GM23338 (cell line): ENCODE data around the gene SLC17A6. TPM values are rescaled to one million over a fixed set of nuclear protein-coding genes. Genes with fewer than 3 reads are reported as not detected.
A peak's percentile ranks its signal among the peaks of the same experiment; 100 is the strongest.

ENCODE experiments used
- ATAC-seq: fragments of 200-7000 bp; cut with Tn5 transposase; 3 replicates; pipeline ENCODE4 v1.9.1; 2020
- DNase-seq: peaks from one replicate; pipeline ENCODE4 v3.0.0-alpha.2; 2015; ENCODE audit warnings: low spot score
- H2AFZ ChIP-seq: fragments of 200-600 bp; sonication (generic); 2 replicates; pipeline ENCODE4 v1.8.0; 2016; ENCODE audit warnings: antibody characterized with exemption, mild to moderate bottlenecking, moderate library complexity
- H3F3A ChIP-seq: fragments of 200-600 bp; sonication (generic); replicated peaks from 2 replicates; pipeline ENCODE4 v1.8.0; 2017; ENCODE audit warnings: antibody characterized with exemption, mixed run types, low read depth
- H3K27ac ChIP-seq: fragments of 200-600 bp; sonication (generic); 2 replicates; pipeline ENCODE4 v1.6.1; 2016; ENCODE audit warnings: low read depth
- H3K27me3 ChIP-seq: fragments of 200-600 bp; sonication (generic); 2 replicates; pipeline ENCODE4 v1.8.0; 2016; ENCODE audit warnings: mild to moderate bottlenecking, mixed run types, moderate library complexity; ENCODE audit not compliant: insufficient read depth
- H3K36me3 ChIP-seq: fragments of 200-600 bp; sonication (generic); 2 replicates; pipeline ENCODE4 v1.8.0; 2016; ENCODE audit warnings: mild to moderate bottlenecking; ENCODE audit not compliant: insufficient read depth
- H3K4me1 ChIP-seq: fragments of 200-600 bp; sonication (generic); 2 replicates; pipeline ENCODE4 v1.8.0; 2016; ENCODE audit warnings: mild to moderate bottlenecking, moderate library complexity; ENCODE audit not compliant: insufficient read depth
- H3K4me2 ChIP-seq: fragments of 200-600 bp; sonication (generic); 2 replicates; pipeline ENCODE4 v1.7.1; 2017; ENCODE audit warnings: mixed run types
- H3K4me3 ChIP-seq: fragments of 200-600 bp; sonication (generic); 2 replicates; pipeline ENCODE4 v1.6.1; 2016; ENCODE audit warnings: mixed run types
- H3K79me2 ChIP-seq: fragments of 200-600 bp; sonication (generic); replicated peaks from 2 replicates; pipeline ENCODE4 v1.8.0; 2017; ENCODE audit warnings: mild to moderate bottlenecking; ENCODE audit not compliant: insufficient read depth
- H3K9me2 ChIP-seq: fragments of 200-600 bp; sonication (generic); 2 replicates; pipeline ENCODE4 v1.8.0; 2017; ENCODE audit not compliant: insufficient read depth
- H4K20me1 ChIP-seq: fragments of 200-600 bp; sonication (generic); replicated peaks from 2 replicates; pipeline ENCODE4 v1.8.0; 2017; ENCODE audit warnings: mild to moderate bottlenecking; ENCODE audit not compliant: insufficient read depth
- H3K27ac Mint-ChIP-seq: 2 replicates; pipeline ENCODE4 v1.8.0; 2020; ENCODE audit warnings: inconsistent platforms, mild to moderate bottlenecking, moderate library complexity, mixed read lengths
- H3K27me3 Mint-ChIP-seq: 3 replicates; pipeline ENCODE4 v1.8.0; 2022; ENCODE audit warnings: low read depth, mild to moderate bottlenecking, moderate library complexity, mixed read lengths, inconsistent platforms; ENCODE audit not compliant: insufficient read depth, poor library complexity
- H3K36me3 Mint-ChIP-seq: 3 replicates; pipeline ENCODE4 v1.8.0; 2021; ENCODE audit warnings: low read depth, mild to moderate bottlenecking, inconsistent platforms, moderate library complexity, mixed read lengths
- H3K4me1 Mint-ChIP-seq: 3 replicates; pipeline ENCODE4 v1.8.0; 2020; ENCODE audit warnings: mild to moderate bottlenecking, inconsistent platforms, mixed read lengths
- H3K4me3 Mint-ChIP-seq: 3 replicates; pipeline ENCODE4 v1.8.0; 2021; ENCODE audit warnings: moderate library complexity, mild to moderate bottlenecking, inconsistent platforms, mixed read lengths
- H3K9me3 Mint-ChIP-seq: 3 replicates; pipeline ENCODE4 v1.8.0; 2020; ENCODE audit warnings: moderate library complexity, mild to moderate bottlenecking, inconsistent platforms, mixed read lengths
- CREB1 ChIP-seq: fragments of 250-450 bp; sonication (Bioruptor Pico); IDR thresholded peaks from 2 replicates; pipeline ENCODE4 v1.5.0; 2020; ENCODE audit warnings: low read depth, mild to moderate bottlenecking, moderate library complexity
- EZH2 ChIP-seq: fragments of 200-600 bp; sonication (generic); IDR thresholded peaks from one replicate; pipeline ENCODE4 v1.8.0; 2017; ENCODE audit warnings: antibody characterized with exemption, mild to moderate bottlenecking, low read depth; ENCODE audit not compliant: unreplicated experiment
- EZH2phosphoT487 ChIP-seq: fragments of 200-600 bp; sonication (generic); IDR thresholded peaks from one replicate; pipeline ENCODE4 v1.8.1; 2018; ENCODE audit warnings: antibody characterized with exemption; ENCODE audit not compliant: unreplicated experiment
- JUNB ChIP-seq: IDR thresholded peaks from one replicate; pipeline ENCODE4 v1.6.1; 2016; ENCODE audit warnings: antibody characterized with exemption; ENCODE audit not compliant: unreplicated experiment
- NANOG ChIP-seq: IDR thresholded peaks from 2 replicates; pipeline ENCODE4 v1.6.1; 2016; ENCODE audit warnings: antibody characterized with exemption, borderline replicate concordance
- POLR2AphosphoS5 ChIP-seq: IDR thresholded peaks from 2 replicates; pipeline ENCODE4 v1.6.1; 2016; ENCODE audit warnings: antibody characterized with exemption, low read depth
- STAT1 ChIP-seq: IDR thresholded peaks from one replicate; pipeline ENCODE4 v1.6.1; 2016; ENCODE audit warnings: antibody characterized with exemption; ENCODE audit not compliant: unreplicated experiment
- ZNF331 ChIP-seq: fragments of 250-450 bp; sonication (Bioruptor Pico); IDR thresholded peaks from 2 replicates; pipeline ENCODE4 v1.5.0; 2020; ENCODE audit warnings: low read depth, mild to moderate bottlenecking, moderate library complexity
- polyA plus RNA-seq: library from polyadenylated mRNA; unstranded; fragments of >200 nt; fragmentation: Nextera tagmentation; extraction: Ambion mirVana; gene quantifications from 2 replicates; pipeline ENCODE4 v1.2.1, GENCODE V29; 2016
- total RNA-seq: library from RNA; depleted of rRNA; stranded (reverse); fragments of >200 nt; shearing (Covaris generic); gene quantifications from 2 replicates; pipeline ENCODE4 v1.2.3, GENCODE V29; 2014
- TF ChIP-seq, protein P1 (sequence below), 2 experiments: fragments of 200-600 bp in 1 of 2; sonication (generic) in 1 of 2; conservative IDR thresholded peaks; 2 replicates each; pipeline versions ENCODE4 v1.5.1 to v1.6.1; 2016 to 2017; ENCODE audit warnings: antibody characterized with exemption in 2 of 2, low read depth in 2 of 2, mild to moderate bottlenecking in 2 of 2, moderate library complexity in 1 of 2
- TF ChIP-seq, protein P2 (sequence below): fragments of 250-450 bp; sonication (Bioruptor Pico); IDR thresholded peaks from 2 replicates; pipeline ENCODE4 v1.5.0; 2020; ENCODE audit warnings: mild to moderate bottlenecking, moderate library complexity
- TF ChIP-seq, protein P3 (sequence below): IDR thresholded peaks from 2 replicates; pipeline ENCODE4 v1.6.1; 2016; ENCODE audit warnings: antibody characterized with exemption

SLC17A6 gene
- total and polyA plus RNA-seq, 2 experiments from 2014 or later: 0.31 TPM

DNA sequence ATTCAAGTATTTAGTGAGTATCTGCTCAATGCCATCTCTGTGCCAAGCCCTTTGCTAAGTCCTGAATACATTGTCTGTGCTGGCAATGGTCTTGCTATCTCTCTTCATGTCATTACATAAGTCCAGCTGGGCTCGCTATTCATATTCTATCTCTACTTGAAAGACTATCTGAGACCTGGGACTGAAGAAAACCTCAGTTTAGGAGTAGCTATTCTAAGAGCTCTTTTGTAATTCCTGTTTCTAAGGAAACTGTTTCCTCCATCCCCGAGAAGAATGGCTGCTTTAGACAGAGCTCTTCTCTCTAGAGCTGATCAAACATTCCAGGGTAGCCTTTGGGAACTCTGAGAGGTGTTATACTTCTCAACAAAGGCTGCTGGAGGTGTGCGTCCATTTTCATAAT is 33.0 kb downstream of the SLC17A6 start:
- H3K79me2 ChIP-seq: no peaks in the 10 kb centered on the region
- H3K4me1 ChIP-seq: peaks cover 20% of the 10 kb centered on the region
- H3K36me3 ChIP-seq: no peaks in the 10 kb centered on the region
- ATAC-seq (peak; percentile 99), DNase-seq (peak; percentile 85)
- H4K20me1 ChIP-seq: no peaks in the 10 kb centered on the region
- 0 out of 2 replicates have a peak overlapping the region, but pooled peaks have one; percentile 13 for H3K4me3 ChIP-seq
- Mint-ChIP-seq H3K9me3 (no peaks in the 10 kb centered on the region), H3K4me3 (peak overlapping the region; percentile 26; the same call in 2 of the 3 replicates), H3K36me3 (no peaks in the 10 kb centered on the region), H3K27ac (peak overlapping the region; percentile 73), H3K27me3 (no peaks in the 10 kb centered on the region), H3K4me1 (peaks cover 31% of the 10 kb centered on the region)
- no peaks in the 10 kb centered on the region for H3K9me2 ChIP-seq
- peak overlapping the region; percentile 30 for H3K4me2 ChIP-seq
- H3F3A ChIP-seq: no peaks in the 10 kb centered on the region
- H2AFZ ChIP-seq: no peak overlapping the region
- H3K27ac ChIP-seq: no peak overlapping the region
- no peaks in the 10 kb centered on the region for H3K27me3 ChIP-seq
- TF ChIP-seq, protein P1, sequence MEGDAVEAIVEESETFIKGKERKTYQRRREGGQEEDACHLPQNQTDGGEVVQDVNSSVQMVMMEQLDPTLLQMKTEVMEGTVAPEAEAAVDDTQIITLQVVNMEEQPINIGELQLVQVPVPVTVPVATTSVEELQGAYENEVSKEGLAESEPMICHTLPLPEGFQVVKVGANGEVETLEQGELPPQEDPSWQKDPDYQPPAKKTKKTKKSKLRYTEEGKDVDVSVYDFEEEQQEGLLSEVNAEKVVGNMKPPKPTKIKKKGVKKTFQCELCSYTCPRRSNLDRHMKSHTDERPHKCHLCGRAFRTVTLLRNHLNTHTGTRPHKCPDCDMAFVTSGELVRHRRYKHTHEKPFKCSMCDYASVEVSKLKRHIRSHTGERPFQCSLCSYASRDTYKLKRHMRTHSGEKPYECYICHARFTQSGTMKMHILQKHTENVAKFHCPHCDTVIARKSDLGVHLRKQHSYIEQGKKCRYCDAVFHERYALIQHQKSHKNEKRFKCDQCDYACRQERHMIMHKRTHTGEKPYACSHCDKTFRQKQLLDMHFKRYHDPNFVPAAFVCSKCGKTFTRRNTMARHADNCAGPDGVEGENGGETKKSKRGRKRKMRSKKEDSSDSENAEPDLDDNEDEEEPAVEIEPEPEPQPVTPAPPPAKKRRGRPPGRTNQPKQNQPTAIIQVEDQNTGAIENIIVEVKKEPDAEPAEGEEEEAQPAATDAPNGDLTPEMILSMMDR (conservative IDR thresholded peaks at IDR 0.05; ENCODE audit: low read depth in 2 of 2): no peak
- peak; percentile 42; the same call in 1 of the 2 replicates for TF ChIP-seq NANOG
- no peak for TF ChIP-seq POLR2AphosphoS5

DNA sequence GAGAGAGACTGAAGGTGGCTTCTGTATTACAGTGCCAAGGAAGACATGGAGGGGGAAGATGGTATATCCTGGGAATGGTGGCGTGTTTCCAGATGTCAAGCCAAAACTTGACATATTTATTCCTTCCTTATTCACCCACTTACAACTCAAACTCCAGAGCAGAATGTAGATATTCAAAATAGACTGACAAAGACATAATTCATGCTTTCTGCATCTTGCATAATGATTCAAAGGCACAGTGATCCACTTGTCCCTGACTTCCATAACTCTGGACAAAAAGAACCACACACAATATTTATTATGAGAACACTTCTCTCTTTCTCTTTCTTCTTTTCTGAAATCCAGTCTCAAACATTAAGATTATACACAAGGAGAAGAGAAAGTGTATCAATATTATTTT is 48.9 kb downstream of the SLC17A6 start:
- H3K27me3 Mint-ChIP-seq: no peaks in the 10 kb centered on the region
- Histone ChIP-seq H3K79me2 (no peaks in the 10 kb centered on the region), H4K20me1 (no peaks in the 10 kb centered on the region), H2AFZ (no peak overlapping the region), H3F3A (no peaks in the 10 kb centered on the region), H3K4me2 (no peak overlapping the region), H3K36me3 (no peaks in the 10 kb centered on the region), H3K27me3 (no peaks in the 10 kb centered on the region), H3K27ac (no peak overlapping the region), H3K9me2 (no peaks in the 10 kb centered on the region), H3K4me3 (no peak overlapping the region), H3K4me1 (no peaks in the 10 kb centered on the region)
- H3K9me3 Mint-ChIP-seq: no peaks in the 10 kb centered on the region
- no peak overlapping the region for H3K27ac Mint-ChIP-seq
- ATAC-seq (no peak), DNase-seq (no peak)
- no peak overlapping the region for H3K4me3 Mint-ChIP-seq
- H3K4me1 Mint-ChIP-seq: 0 out of 3 replicates have a peak, but pooled peaks cover 3% of the 10 kb centered on the region
- no peaks in the 10 kb centered on the region for H3K36me3 Mint-ChIP-seq
- TF ChIP-seq, protein P1 (conservative IDR thresholded peaks at IDR 0.05; ENCODE audit: low read depth in 2 of 2): no peak
- TF ChIP-seq CREB1 (CRISPR knock-in tag) (no peak), ZNF331 (CRISPR knock-in tag) (no peak), JUNB (no peak), EZH2 (no peak), POLR2AphosphoS5 (no peak), EZH2phosphoT487 (no peak), NANOG (no peak), STAT1 (no peak)
- TF ChIP-seq, protein P2, sequence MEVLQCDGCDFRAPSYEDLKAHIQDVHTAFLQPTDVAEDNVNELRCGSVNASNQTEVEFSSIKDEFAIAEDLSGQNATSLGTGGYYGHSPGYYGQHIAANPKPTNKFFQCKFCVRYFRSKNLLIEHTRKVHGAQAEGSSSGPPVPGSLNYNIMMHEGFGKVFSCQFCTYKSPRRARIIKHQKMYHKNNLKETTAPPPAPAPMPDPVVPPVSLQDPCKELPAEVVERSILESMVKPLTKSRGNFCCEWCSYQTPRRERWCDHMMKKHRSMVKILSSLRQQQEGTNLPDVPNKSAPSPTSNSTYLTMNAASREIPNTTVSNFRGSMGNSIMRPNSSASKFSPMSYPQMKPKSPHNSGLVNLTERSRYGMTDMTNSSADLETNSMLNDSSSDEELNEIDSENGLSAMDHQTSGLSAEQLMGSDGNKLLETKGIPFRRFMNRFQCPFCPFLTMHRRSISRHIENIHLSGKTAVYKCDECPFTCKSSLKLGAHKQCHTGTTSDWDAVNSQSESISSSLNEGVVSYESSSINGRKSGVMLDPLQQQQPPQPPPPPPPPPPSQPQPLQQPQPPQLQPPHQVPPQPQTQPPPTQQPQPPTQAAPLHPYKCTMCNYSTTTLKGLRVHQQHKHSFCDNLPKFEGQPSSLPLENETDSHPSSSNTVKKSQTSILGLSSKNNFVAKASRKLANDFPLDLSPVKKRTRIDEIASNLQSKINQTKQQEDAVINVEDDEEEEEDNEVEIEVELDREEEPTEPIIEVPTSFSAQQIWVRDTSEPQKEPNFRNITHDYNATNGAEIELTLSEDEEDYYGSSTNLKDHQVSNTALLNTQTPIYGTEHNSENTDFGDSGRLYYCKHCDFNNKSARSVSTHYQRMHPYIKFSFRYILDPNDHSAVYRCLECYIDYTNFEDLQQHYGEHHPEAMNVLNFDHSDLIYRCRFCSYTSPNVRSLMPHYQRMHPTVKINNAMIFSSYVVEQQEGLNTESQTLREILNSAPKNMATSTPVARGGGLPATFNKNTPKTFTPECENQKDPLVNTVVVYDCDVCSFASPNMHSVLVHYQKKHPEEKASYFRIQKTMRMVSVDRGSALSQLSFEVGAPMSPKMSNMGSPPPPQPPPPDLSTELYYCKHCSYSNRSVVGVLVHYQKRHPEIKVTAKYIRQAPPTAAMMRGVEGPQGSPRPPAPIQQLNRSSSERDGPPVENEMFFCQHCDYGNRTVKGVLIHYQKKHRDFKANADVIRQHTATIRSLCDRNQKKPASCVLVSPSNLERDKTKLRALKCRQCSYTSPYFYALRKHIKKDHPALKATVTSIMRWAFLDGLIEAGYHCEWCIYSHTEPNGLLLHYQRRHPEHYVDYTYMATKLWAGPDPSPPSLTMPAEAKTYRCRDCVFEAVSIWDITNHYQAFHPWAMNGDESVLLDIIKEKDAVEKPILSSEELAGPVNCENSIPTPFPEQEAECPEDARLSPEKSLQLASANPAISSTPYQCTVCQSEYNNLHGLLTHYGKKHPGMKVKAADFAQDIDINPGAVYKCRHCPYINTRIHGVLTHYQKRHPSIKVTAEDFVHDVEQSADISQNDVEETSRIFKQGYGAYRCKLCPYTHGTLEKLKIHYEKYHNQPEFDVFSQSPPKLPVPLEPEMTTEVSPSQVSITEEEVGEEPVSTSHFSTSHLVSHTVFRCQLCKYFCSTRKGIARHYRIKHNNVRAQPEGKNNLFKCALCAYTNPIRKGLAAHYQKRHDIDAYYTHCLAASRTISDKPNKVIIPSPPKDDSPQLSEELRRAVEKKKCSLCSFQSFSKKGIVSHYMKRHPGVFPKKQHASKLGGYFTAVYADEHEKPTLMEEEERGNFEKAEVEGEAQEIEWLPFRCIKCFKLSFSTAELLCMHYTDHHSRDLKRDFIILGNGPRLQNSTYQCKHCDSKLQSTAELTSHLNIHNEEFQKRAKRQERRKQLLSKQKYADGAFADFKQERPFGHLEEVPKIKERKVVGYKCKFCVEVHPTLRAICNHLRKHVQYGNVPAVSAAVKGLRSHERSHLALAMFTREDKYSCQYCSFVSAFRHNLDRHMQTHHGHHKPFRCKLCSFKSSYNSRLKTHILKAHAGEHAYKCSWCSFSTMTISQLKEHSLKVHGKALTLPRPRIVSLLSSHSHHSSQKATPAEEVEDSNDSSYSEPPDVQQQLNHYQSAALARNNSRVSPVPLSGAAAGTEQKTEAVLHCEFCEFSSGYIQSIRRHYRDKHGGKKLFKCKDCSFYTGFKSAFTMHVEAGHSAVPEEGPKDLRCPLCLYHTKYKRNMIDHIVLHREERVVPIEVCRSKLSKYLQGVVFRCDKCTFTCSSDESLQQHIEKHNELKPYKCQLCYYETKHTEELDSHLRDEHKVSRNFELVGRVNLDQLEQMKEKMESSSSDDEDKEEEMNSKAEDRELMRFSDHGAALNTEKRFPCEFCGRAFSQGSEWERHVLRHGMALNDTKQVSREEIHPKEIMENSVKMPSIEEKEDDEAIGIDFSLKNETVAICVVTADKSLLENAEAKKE: no peak
- TF ChIP-seq, protein P3, sequence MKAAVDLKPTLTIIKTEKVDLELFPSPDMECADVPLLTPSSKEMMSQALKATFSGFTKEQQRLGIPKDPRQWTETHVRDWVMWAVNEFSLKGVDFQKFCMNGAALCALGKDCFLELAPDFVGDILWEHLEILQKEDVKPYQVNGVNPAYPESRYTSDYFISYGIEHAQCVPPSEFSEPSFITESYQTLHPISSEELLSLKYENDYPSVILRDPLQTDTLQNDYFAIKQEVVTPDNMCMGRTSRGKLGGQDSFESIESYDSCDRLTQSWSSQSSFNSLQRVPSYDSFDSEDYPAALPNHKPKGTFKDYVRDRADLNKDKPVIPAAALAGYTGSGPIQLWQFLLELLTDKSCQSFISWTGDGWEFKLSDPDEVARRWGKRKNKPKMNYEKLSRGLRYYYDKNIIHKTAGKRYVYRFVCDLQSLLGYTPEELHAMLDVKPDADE: no peak
